HG03139 (cell line): ENCODE results near the gene RPS6KA5.
"Not testable (repeated sequence)": the region's sequence is repeated elsewhere in the genome, so short reads cannot be mapped to it uniquely, and the experiment has no call there.

ENCODE experiments used
- ATAC-seq: cut with Tn5 transposase; IDR thresholded peaks from one replicate; pipeline ENCODE4 v1.9.1; 2021; ENCODE audit not compliant: unreplicated experiment

Gene RPS6KA5

GRCh38 chr14:91060351-91061055, at the start of gene RPS6KA5:
TSS of gene RPS6KA5 (minus strand) at chr14:91060641. CDS start at chr14:91060434, 207 bp downstream.
- peak; percentile 82 for ATAC-seq

- no peak for ATAC-seq
Observed at GRCh38 chr14:91108941-91109611, 48.6 kb upstream of the RPS6KA5 start.

GRCh38 chr14:91103116-91103515, 42.7 kb upstream of the RPS6KA5 start:
- no peak for ATAC-seq

GRCh38 chr14:91100102-91100501, 39.7 kb upstream of the RPS6KA5 start:
- no peak for ATAC-seq

GRCh38 chr14:91098591-91098990, 38.1 kb upstream of the RPS6KA5 start:
- no peak for ATAC-seq

GRCh38 chr14:91097657-91098056, 37.2 kb upstream of the RPS6KA5 start:
- not testable (repeated sequence) for ATAC-seq

- no peak for ATAC-seq
Observed at GRCh38 chr14:91095178-91095577, 34.7 kb upstream of the RPS6KA5 start.

- no peak for ATAC-seq
Observed at GRCh38 chr14:91094772-91095171, 34.3 kb upstream of the RPS6KA5 start.

GRCh38 chr14:91093743-91094472, 33.5 kb upstream of the RPS6KA5 start:
- ATAC-seq: not testable (repeated sequence)

- no peak for ATAC-seq
Observed at GRCh38 chr14:91092073-91092472, 31.6 kb upstream of the RPS6KA5 start.

- ATAC-seq: no peak
Observed at GRCh38 chr14:91090743-91091142, 30.3 kb upstream of the RPS6KA5 start.

- no peak for ATAC-seq
Observed at GRCh38 chr14:91089958-91090535, 29.6 kb upstream of the RPS6KA5 start.

GRCh38 chr14:91088585-91089235, 28.3 kb upstream of the RPS6KA5 start:
- no peak for ATAC-seq

GRCh38 chr14:91087470-91087869, 27.0 kb upstream of the RPS6KA5 start:
- not testable (repeated sequence) for ATAC-seq

GRCh38 chr14:91084516-91084915, 24.1 kb upstream of the RPS6KA5 start:
- no peak for ATAC-seq

GRCh38 chr14:91082282-91082681, 21.8 kb upstream of the RPS6KA5 start:
- ATAC-seq: no peak

GRCh38 chr14:91080071-91080470, 19.6 kb upstream of the RPS6KA5 start:
- no peak for ATAC-seq

GRCh38 chr14:91078095-91078737, 17.8 kb upstream of the RPS6KA5 start:
- no peak for ATAC-seq

GRCh38 chr14:91075553-91075952, 15.1 kb upstream of the RPS6KA5 start:
- ATAC-seq: no peak

GRCh38 chr14:91070572-91070971, 10.1 kb upstream of the RPS6KA5 start:
- no peak for ATAC-seq
